NB4 (cell line): ENCODE data around the gene KCNJ18.
"Not testable (repeated sequence)": the region's sequence is repeated elsewhere in the genome, so short reads cannot be mapped to it uniquely, and the experiment has no call there.

Experiments used
- CTCF ChIP-seq: IDR thresholded peaks from one replicate; pipeline ENCODE4 v1.5.1; 2012; ENCODE audit warnings: low read depth, low read length
- MAX ChIP-seq: IDR thresholded peaks from 2 replicates; pipeline ENCODE4 v1.6.1; 2011; ENCODE audit warnings: low read depth, low read length
- MYC ChIP-seq: IDR thresholded peaks from 2 replicates; pipeline ENCODE4 v1.6.1; 2011; ENCODE audit warnings: low read depth, low read length
- POLR2A ChIP-seq: IDR thresholded peaks from 2 replicates; pipeline ENCODE4 v1.6.1; 2011; ENCODE audit warnings: mild to moderate bottlenecking; ENCODE audit not compliant: insufficient read length; ENCODE audit errors: extremely low read depth

- TF ChIP-seq CTCF, POLR2A, MAX, MYC: not testable (repeated sequence)
Observed at GRCh38 chr17:21698437-21699075, 6.2 kb downstream of the KCNJ18 start.
